GM18861 (cell line): ENCODE data around the gene GTF3C1.

ENCODE experiments used
- ATAC-seq: cut with Tn5 transposase; IDR thresholded peaks from one replicate; pipeline ENCODE4 v1.9.1; 2021; ENCODE audit not compliant: unreplicated experiment

The GTF3C1 gene

GRCh38 chr16:27568077-27568476 is 18.4 kb upstream of the GTF3C1 start:
- ATAC-seq: no peak

DNA sequence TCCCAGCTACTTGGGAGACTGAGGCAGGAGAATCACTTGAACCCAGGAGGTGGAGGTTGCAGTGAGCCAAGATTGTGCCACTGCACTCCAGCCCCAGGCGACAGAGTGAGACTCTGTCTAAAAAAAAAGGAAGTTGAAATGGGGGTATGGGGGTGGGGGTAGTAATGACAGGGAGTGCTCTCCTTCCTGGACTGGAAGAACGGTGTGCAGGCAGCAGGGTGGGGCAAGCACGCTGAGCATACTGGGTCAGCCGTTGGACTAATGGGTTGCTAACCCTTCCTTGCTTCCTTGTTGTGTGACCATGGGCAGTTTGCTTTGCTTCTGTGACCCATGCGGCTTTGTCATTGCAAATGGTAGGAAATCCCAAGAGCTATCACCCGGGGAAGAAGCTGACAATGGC is 16.7 kb upstream of the GTF3C1 start:
- ATAC-seq: no peak

GRCh38 chr16:27564224-27564623 is 14.5 kb upstream of the GTF3C1 start:
- no peak for ATAC-seq

- ATAC-seq: no peak
Observed at GRCh38 chr16:27561216-27561615, 11.5 kb upstream of the GTF3C1 start.

DNA sequence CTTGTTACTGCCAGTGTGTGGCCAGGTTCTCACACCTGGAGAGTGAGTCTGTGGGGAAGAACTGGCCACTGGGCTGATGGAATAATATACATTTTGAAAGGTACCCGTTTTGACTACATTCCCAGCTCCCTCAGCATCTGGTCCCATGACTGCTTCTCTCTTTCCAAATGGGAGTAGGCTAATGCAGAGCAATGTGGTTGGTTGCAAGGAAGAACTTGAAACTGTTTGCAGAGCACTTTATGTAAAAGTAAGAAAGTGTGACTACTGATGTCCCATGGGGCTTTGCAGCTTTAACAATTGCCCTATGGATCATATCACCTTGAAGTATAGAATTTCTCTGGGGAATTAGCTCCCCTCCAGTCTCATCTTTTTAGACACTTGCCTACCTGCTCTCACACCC is 9.2 kb upstream of the GTF3C1 start:
- no peak for ATAC-seq

GRCh38 chr16:27558434-27558833 is 8.7 kb upstream of the GTF3C1 start:
- no peak for ATAC-seq

DNA sequence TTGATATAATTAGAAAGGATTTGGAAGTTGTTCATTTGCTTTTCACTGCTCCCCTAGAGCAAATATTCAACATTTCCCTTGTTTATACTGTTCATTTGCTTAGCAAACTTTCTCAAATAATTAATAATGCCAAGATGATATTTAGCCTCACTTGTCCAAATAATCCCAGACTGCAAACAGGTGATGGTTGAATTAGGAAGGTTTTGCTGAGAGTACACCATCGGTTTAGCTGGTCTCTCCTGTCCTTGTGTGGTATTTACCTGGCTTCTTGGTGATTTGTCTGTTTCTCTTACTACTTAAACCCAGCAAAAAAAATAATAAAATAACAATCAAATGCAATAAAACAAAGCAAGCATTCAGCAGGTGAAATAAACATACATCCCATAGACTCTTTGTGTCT is 6.8 kb upstream of the GTF3C1 start:
- no peak for ATAC-seq

DNA sequence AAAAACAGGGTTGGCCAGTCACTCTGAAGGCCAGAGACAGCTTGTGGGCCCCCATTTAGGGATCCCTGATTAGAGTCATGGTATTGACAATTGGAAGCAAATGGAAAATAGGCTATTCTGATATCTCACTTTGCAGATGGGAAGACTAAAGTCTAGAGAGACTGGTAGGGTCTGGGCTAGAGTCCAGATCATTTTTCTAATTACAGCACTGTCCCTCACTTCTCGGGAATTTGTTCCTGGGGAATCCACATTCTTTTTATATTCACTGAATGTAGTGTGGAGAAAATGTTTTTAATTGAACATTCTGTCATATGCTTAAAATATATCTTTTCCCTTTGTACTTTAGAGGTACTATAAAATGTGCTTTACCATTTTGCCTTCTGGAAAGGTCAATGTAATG is 1.3 kb upstream of the GTF3C1 start:
- ATAC-seq: no peak

DNA sequence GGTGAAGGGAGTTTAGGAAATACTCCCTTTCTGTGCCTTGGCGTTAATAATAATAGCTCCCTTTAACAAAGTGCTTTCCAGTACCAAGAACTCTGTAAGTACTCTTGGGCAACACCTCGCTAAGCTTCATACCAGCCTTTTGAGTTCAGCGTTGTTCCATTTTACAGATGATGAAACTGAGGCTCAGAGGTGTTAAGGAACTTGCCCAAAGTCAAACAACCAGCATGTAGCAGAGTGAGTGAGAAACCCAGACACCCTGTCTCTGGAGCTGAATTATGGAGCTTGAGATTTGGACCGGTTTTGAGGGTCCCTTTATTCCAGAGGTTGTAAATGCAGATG is 838 bp upstream of the GTF3C1 start:
- no peak for ATAC-seq

DNA sequence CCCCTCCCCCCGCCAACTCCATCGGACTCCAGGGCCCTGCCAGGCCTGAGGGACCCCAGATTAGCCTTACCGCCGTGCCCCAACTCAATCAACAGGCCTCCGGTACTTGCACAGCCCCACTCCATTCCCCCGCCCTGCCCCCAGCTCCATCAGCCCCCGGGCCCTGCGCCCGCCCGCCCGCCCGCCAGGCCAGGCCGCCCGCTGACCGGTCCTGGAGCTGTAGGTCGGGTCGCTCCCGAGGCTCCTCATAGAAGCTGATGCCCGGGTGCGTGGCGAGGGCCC is 308 bp downstream of the GTF3C1 start:
- no peak for ATAC-seq

DNA sequence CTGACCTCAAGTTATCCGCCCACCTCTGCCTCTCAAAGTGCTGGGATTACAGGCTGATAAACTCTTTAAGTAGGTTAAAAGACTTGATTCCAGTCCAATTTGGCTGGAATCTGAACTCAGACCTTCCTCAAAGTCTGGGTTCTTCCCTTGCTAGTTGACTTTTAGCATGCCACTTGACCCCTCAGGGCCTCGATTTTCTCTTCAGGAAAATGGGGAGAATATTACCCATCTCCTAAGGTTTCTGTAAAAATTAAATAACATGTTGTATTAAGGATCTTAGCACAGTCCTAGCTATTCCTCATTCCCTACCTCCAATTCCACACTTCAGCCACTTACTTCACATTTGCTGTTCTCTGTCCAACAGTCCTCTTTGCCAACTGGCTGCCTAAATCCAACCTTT is 1.9 kb downstream of the GTF3C1 start:
- ATAC-seq: no peak

DNA sequence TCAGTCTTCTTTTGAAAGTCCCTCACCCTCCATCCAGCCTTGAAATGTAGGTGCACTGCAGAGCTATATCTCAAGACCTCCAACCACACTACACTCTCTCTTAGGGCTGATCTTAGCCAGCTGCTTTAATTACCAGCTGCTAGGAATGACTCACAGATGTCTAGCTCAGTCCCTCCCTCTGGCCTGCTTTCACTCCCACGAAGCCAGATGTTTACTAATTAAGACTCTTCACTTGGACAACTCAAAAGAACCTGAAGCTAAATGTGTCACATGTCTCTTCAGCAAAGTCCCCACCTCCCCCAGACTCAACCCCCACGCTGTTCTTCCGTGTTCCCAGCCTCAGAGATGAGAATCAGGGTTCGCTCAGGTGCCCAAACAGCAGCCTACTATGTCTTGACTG is 2.6 kb downstream of the GTF3C1 start:
- ATAC-seq: no peak

DNA sequence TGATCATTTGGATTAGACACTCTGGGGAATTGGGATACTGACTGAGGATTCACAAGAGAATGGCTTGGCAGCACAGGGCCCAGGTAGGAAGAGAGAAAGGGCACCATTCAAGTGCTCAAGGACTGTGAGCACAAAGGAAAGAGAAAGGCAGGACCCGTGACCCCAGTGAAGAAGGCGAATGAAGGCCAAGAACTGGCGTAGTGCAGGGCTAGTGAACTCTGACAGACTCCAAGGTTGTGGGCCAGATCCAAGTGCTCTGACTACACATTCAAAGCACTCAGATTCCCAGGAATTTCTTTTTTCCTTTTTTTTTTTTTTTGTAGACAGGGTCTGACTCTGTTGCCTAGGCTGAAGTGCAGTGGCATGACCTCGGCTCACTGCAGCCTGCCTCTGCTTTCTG is 5.0 kb downstream of the GTF3C1 start:
- no peak for ATAC-seq

GRCh38 chr16:27543801-27544200 is 5.9 kb downstream of the GTF3C1 start:
- no peak for ATAC-seq

- no peak for ATAC-seq
Observed at GRCh38 chr16:27539636-27540035, 10.1 kb downstream of the GTF3C1 start.

GRCh38 chr16:27539120-27539519 is 10.6 kb downstream of the GTF3C1 start:
- no peak for ATAC-seq

DNA sequence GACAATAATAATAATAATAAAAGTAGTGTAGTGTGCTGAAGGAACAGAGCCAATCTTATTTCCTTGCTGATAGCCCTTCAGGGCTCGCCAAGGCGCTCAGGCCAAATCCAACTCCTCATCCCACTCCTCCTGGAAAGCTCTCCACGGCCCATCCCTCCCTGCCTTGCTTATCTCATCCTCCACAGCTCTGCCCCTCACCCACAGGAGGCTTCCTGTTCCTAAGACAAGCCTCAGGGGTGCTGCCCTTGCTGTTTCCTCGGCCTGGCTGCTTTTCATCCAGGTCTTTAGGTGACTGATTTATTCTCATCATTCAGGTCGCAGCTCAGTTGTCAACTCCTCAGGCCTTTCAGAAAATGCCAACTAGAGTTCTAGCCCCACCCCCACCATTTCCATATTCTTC is 11.2 kb downstream of the GTF3C1 start:
- no peak for ATAC-seq

GRCh38 chr16:27534256-27534655 is 15.5 kb downstream of the GTF3C1 start:
- ATAC-seq: no peak

GRCh38 chr16:27531826-27532800 is 17.6 kb downstream of the GTF3C1 start:
- ATAC-seq: no peak

DNA sequence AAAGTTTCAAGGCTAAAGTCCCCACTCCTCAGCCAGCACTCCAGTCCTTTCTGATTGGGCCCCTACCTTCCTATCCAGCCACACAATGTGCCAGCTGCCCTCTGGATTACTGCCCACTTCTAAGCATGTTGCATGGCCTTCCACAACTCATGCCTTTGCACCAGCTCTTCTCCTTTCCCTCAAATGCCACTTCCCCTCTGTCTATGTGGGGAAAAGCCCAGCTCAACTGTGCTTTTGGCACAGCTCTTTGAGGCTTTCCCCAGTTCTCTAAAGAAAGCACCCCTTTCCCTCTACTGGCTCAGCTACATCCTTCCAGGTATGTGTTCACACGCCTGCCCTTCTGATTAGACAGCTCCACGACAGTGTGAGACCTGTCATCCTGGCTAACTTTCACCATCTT is 18.5 kb downstream of the GTF3C1 start:
- no peak for ATAC-seq

DNA sequence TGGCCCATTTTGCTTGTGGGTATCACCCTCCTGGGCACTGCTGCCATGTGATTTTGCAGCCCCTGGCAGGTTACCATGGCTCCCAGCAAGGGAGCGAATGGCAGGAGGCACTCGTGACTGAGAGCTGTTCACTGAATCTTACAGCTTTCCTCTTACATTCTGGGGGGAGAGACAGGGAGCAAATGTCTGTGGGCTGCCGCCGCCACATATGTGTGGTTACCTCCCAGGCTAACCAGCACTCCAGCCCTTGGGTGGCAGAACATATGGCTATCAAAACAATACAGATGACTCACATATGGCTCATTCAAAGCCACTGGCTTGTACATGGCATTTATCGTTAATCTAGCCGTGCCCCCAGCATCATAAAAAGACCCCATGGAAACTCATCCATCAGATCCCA is 19.8 kb downstream of the GTF3C1 start:
- no peak for ATAC-seq

DNA sequence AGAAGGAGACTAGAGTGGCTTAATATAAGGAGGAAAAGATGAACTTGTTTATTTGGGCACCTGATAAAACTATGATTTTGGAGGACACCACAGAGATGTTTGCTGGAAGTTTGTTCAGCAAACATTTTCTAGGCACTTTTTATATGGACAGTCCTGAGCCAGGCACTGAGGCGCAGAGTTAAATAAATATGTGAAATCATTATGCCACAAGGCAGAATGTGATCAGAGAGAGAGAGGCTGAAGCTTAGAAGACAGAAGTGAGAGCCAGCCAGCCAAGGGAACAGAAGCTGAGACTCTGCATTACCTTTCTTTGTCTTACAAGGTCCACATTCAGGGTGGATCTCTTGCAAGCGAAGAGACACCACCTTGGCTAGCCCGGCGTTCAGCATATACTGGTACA is 21.4 kb downstream of the GTF3C1 start:
- ATAC-seq: no peak

- ATAC-seq: no peak
Observed at GRCh38 chr16:27526180-27526579, 23.5 kb downstream of the GTF3C1 start.
